NCI-H345 (cell line): ENCODE results near the gene TMEM35B.
"Not testable (repeated sequence)": the region's sequence is repeated elsewhere in the genome, so short reads cannot be mapped to it uniquely, and the experiment has no call there.

Source experiments
- DNase-seq: peaks from one replicate; lab custom pipeline; 2025; lab: John Stamatoyannopoulos, UW

Gene TMEM35B

DNA sequence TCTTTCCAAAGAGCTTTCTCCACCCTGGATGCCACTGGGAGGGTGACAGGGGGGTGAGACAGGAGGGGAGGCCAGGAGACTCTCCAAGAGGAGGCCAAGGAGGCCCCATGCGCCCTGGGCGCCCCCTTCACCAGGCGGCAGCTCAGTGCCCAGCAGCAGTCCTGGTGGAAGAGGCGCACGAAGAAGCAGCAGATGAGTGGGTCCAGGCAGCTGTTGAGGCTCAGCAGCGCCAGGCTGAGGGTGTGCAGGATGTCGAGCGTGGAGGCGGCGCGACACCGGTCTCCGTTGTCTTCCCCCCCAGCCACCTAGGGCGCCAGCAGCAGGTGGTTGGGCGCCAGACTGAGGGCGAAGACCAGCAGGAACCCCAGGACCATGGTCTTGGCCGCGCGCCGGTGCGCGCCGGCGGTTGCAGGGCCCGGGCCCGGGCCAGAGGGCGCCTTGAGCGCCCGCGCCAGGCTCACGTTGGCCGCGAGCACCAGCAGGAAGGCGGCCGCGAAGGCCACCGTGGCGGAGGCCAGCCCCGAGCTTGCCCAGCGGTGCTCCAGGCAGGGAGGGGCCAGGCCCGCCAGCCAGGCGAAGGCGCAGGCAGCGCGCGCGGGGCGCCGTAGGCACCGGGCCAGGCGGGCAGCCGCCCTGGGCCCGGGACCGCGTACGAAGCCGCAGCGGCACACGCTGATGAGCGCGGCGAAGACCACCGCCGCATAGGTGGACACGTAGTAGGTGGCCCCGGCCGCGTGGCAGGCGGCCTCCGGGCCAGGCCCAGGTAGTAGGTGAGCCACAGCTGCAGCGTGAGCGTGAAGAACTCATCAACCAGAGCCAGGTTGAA, 8.6 kb downstream of the TMEM35B start:
- DNase-seq = no peak

DNA sequence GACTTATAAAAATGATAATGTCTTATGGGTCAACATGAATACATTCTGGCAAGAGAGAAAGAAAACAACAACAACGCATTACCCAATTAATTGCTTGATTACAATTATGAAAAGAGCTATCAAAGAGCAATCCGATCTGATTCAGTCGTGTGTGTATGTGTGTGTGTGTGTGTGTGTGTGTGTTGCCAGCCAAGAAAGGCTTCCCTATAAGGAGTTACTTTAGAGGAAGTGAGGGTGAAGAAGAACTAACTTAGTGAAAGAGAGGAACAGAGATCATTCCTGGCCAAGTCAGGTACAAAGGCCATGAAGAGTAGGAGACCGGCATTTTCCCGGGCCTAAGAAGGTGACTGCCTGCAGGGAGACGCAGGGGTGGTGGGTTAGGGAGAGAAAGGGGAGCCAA, 9.4 kb downstream of the TMEM35B start:
- DNase-seq = no peak

DNA sequence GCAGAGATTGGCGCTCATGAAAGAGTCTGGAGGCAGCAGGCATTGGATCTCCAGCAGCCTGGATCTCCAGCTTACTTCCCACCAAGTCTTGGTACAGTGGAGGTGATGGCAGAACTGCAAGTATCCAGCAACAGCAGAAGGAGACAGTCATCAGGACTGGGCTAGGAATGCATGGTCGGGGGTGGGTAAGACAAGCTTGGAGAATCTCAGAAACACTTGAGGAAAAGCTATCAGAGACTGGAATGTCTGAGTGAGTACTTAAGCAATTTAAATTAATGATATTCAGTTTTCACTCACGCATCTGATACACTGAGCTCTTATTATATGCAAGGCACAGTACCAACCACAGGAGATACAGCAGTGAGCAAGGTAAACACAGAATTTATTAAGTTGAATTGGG, 9.8 kb downstream of the TMEM35B start:
- no peak for DNase-seq

DNA sequence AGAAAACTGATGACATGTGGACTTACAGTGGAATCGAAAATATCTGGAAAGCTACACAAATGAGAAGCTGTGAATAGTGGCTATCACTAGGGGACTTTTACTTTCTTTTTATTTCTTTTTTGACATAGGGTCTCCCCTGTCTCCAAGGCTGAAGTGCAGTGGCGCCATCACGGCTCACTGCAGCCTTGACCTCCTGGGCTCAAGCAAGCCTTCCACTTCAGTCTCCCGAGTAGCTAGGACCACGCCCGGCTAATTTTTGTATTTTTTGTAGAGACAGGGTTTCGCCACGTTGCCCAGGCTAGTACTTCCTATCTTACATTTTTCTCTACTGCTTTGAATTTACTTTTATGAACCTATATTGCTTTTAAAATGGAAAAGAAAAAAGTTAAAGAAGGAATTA, 10.5 kb downstream of the TMEM35B start:
- no peak for DNase-seq

DNA sequence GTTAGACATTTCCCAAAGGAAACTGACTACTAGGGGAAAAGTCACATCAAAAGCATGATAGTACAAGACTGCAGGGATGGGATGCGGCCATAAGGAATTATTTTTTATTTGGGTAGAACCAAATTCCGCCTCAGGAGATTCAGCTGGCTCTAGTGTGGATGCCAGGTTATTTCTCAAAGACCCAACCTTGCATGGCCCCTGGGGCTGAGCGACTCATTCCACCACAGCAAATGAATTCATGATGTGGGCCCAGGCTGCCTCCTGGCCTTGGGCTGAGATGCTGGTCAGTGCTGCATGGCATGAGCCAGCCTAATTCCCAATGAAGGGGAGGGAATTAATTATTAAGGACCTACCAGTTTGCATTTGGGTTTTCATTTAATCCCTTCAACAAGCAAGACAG, 11.8 kb downstream of the TMEM35B start:
- DNase-seq = no peak

DNA sequence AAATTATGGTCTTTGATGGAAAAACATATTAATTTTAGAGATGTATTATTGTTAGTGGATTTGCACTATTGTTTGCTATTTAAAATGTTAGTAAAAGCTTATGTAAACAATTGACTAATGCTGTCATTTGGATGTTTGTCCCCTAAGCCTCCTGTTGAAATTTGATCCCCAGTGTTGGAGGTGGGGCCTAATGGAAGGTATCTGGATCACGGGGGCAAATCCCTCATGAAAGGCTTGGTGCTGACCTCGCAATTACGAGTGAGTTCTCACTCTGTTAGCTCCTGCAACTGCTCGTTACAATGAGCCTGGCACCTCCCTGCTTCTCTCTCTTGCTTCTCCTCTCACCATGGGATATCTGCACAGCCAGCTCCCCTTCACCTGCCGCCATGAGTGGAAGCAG, 14.3 kb downstream of the TMEM35B start:
- peak; percentile 7 for DNase-seq

DNA sequence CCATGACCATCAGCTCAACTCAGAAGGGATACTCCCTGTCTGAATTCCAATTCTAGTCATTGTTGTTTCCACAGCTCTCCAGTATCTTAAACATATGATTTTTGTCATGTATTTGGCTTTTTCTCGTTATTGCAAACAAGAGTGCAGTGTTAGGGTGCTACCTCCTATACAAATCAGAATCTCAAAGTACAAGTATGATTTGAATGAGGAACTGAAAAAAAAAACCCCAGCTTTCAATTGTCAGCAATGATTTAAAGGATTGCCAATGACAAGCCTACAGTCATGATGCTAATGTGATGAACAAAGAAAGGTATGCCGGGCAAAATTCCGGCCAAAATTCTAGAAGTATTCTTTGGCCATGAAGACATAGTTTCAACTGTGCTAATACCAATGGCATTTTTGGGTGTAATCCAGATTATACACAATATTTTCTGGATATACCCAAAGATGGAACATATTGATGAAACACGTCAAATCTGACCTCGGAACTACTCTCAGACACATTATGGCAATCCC, 14.9 kb downstream of the TMEM35B start:
- DNase-seq = no peak

DNA sequence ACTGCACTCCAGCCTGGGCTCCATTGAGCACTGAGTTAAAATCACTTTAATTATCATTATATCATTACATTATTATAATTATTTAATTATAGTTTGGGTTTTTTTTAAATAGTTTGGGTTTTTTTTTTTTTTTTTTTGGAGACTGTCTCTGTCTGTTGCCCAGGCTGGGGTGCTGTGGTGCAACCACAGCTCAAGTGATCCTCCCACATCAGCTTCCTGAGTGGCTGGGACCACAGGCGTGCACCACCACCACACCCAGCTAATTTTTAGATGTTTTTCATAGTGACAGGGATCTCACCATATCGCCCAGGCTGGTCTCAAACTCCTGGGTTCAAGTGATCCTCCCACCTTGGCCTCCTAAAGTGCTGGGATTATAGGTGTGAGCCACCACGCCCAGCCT, 16.9 kb downstream of the TMEM35B start:
- not testable (repeated sequence) for DNase-seq

DNA sequence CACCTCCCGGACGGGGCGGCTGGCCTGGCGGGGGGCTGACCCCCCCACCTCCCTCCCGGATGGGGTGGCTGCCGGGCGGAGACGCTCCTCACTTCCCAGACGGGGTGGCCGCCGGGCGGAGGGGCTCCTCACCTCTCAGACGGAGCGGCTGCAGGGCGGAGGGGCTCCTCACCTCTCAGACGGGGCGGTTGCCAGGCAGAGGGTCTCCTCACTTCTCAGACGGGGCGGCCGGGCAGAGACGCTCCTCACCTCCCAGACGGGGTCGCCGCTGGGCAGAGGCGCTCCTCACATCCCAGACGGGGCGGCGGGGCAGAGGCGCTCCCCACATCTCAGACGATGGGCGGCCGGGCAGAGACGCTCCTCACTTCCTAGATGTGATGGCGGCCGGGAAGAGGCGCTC, 17.5 kb downstream of the TMEM35B start:
- not testable (repeated sequence) for DNase-seq

DNA sequence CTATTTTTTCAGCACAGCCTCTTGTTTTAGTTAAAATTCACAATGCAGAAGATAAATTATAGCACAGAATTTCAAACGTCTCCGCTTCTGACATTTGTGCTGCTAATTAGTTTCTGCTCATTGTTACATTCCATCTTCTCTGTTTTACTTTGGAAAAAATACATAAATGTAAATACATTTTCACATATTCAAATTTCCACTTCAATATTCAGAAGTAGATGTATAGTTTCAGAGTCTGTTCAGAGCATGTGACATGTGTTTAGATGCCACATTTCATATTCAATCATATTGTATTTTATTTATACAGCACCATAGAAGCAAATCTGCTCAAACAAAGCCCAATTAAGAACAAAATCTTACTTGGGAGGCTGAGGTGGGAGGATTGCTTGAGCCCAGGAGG, 19.6 kb downstream of the TMEM35B start:
- no peak for DNase-seq

DNA sequence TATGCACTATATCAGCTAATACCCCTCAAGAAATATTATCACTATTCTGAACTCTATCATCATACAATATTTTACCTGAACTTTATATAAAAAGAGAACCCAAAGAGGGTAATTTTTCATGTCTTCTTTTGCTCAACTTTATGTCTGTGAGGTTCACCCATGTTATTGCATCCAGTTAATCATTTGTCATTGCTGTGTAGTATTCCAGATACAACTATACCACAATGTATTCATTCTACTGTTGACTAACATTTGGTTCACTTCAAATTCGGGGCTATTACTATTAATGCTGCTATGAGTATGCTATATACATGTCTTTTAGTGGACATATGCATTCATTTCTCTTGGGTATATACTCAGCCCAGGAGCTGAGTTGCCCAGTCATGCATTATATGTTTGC, 34.7 kb downstream of the TMEM35B start:
- DNase-seq = no peak

DNA sequence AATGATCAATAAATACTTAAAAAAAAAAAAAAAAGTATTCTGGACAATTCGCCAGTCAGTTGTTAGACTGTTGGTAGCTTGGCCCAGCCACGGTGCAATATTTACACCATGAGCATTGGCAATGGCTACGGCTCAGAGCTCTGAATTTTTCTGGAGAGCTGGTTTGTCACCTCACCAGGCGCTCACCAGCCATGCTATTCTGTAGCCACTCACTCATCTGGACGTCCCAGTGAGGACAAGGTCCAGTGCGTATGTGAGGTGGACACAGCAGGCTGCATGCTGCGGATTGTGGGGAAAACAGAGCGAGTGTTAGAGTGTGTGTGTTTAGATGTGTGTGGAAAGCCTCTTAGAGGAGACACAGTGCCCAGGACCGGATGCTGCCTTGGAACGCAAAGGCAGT, 36.4 kb downstream of the TMEM35B start:
- not testable (repeated sequence) for DNase-seq

DNA sequence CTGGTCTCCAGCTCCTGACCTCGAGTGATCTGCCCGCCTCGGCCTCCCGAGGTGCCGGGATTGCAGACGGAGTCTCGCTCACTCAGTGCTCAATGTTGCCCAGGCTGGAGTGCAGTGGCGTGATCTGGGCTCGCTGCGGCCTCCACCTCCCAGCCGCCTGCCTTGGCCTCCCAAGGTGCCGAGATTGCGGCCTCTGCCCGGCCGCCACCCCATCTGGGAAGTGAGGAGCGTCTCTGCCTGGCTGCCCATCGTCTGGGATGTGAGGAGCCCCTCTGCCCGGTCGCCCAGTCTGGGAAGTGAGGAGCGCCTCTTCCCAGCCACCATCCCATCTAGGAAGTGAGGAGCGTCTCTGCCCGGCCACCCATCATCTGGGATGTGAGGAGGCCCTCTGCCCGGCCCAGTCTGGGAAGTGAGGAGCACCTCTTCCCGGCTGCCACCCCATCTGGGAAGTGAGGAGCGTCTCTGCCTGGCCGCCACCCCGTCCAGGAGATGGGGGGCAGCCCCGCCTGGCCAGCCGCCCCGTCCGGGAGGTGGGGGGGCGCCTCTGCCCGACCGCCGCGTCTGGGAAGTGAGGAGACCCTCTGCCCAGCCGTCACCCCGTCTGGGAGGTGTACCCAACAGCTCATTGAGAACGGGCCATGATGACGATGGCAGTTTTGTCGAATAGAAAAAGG, 37.4 kb downstream of the TMEM35B start:
- not testable (repeated sequence) for DNase-seq

DNA sequence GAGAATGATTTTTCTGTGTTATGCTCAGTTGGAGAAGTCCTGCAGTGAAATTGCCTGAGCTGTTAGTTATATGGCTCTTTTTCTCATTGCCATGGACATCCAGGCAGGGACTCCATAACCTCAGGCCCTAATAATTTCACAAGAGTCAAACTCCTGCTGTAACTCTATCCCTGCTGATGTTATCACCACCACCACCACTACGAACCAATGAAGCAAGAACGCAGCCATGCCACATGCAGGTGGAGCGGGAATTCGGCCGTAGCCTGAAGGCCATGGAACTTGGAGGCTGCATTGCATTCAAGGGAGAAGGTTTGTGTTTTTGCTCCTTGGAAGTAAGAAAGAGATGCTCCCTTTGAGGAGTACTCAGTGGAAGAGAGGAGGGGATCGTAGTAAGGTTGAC, 38.9 kb downstream of the TMEM35B start:
- no peak for DNase-seq

DNA sequence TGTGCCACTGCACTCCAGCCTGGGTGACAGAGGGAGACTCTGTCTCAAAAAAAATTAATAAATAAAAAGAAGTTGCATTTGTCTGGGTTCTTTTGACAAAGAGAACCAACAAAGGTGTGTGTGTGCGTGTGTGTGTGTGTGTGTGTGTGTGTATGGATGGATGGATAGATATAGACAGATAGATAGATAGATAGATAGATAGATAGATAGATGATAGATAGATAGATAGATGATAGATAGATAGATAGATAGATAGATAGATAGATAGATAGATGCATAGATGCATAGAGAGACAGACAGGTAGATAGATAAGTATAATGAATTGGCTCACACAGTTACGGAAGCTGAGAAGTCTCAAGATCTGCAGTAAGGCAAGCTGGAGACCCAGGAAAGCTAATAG, 43.3 kb downstream of the TMEM35B start:
- not testable (repeated sequence) for DNase-seq
